ENCODE measurements around the gene ADAMTS20. TPM values are rescaled to one million over a fixed set of nuclear protein-coding genes. Genes with fewer than 3 reads are reported as not detected.
A peak's percentile ranks its signal among the peaks of the same experiment; 100 is the strongest.
"Not testable (repeated sequence)": the region's sequence is repeated elsewhere in the genome, so short reads cannot be mapped to it uniquely, and the experiment has no call there.

ADAMTS20 gene
- total RNA-seq, 1 donor from 2014 or later = not detected

- TF ChIP-seq, protein P1, sequence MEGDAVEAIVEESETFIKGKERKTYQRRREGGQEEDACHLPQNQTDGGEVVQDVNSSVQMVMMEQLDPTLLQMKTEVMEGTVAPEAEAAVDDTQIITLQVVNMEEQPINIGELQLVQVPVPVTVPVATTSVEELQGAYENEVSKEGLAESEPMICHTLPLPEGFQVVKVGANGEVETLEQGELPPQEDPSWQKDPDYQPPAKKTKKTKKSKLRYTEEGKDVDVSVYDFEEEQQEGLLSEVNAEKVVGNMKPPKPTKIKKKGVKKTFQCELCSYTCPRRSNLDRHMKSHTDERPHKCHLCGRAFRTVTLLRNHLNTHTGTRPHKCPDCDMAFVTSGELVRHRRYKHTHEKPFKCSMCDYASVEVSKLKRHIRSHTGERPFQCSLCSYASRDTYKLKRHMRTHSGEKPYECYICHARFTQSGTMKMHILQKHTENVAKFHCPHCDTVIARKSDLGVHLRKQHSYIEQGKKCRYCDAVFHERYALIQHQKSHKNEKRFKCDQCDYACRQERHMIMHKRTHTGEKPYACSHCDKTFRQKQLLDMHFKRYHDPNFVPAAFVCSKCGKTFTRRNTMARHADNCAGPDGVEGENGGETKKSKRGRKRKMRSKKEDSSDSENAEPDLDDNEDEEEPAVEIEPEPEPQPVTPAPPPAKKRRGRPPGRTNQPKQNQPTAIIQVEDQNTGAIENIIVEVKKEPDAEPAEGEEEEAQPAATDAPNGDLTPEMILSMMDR (IDR thresholded peaks at IDR 0.05; ENCODE audit: insufficient read depth, low read length, severe bottlenecking) = no peak
- FAIRE-seq = no peak
- H3K36me3 ChIP-seq (ENCODE audit: control insufficient read depth, insufficient read depth, low read length) = no peaks in the 10 kb centered on the region
Observed at GRCh38 chr12:43352001-43352400, 200.0 kb downstream of the ADAMTS20 start.

DNA sequence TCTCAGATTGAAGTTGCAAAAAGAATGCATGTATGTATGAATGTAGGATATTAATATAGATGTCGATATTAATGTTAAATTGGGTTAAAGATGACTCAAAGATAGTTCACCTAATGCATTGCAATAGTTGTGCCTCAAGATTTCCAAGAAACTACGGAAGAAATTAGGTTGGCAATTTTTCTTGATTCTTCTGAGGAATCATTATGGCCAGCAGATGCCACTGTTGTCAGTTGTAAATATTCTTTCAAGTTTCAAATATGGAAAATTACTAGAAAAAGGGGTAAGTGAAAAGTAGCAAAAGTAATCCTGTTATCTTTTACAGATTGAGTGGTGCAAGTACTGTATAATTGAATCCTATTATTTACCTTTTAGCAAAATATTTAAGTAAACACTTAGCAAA is 202.1 kb downstream of the ADAMTS20 start:
- no peak for FAIRE-seq

More at GRCh38 chr12:43352001-43352400, 200.0 kb downstream of the ADAMTS20 start:
- H3K4me3 ChIP-seq (ENCODE audit: low read depth, low read length) = no peak overlapping the region
- H3K27me3 ChIP-seq (ENCODE audit: control insufficient read depth, insufficient read depth, low read length) = no peaks in the 10 kb centered on the region
- DNase-seq (ENCODE audit: low read depth) = no peak

GRCh38 chr12:43348221-43348620 is 203.8 kb downstream of the ADAMTS20 start:
- DNase-seq (ENCODE audit: low read depth) (no peak), FAIRE-seq (no peak)
- Histone ChIP-seq H3K4me3 (ENCODE audit: low read depth, low read length) (no peak overlapping the region), H3K36me3 (ENCODE audit: control insufficient read depth, insufficient read depth, low read length) (no peaks in the 10 kb centered on the region), H3K27me3 (ENCODE audit: control insufficient read depth, insufficient read depth, low read length) (no peaks in the 10 kb centered on the region)
- TF ChIP-seq, protein P1 (IDR thresholded peaks at IDR 0.05; ENCODE audit: insufficient read depth, low read length, severe bottlenecking) = no peak

More for the DNA sequence above, 202.1 kb downstream of the ADAMTS20 start:
- Histone ChIP-seq H3K36me3 (ENCODE audit: control insufficient read depth, insufficient read depth, low read length) (no peaks in the 10 kb centered on the region), H3K27me3 (ENCODE audit: control insufficient read depth, insufficient read depth, low read length) (no peaks in the 10 kb centered on the region), H3K4me3 (ENCODE audit: low read depth, low read length) (no peak overlapping the region)
- TF ChIP-seq, protein P1 (IDR thresholded peaks at IDR 0.05; ENCODE audit: insufficient read depth, low read length, severe bottlenecking) = no peak
- DNase-seq (ENCODE audit: low read depth) = peak; percentile 20

DNA sequence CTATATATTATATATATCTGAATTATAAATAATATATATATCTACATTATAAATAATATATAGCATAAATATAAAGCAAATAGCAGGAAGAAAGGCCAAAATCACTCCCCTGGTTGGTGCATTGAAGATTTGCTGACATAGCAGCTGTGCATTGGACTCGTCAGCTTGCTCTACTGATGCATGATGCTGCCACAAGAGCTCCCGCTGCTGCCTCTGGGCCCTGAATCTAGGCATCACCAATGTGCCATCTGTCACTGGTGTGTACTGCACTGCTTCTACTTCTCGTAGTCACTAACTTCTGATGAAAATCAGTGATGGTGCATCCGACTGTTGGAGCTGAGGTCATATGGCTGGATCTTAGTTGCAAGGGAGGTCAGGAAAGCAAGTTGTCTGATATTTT is 205.0 kb downstream of the ADAMTS20 start:
- no peak for DNase-seq (ENCODE audit: low read depth)
- Histone ChIP-seq H3K4me3 (ENCODE audit: low read depth, low read length) (no peak overlapping the region), H3K27me3 (ENCODE audit: control insufficient read depth, insufficient read depth, low read length) (no peaks in the 10 kb centered on the region), H3K36me3 (ENCODE audit: control insufficient read depth, insufficient read depth, low read length) (no peaks in the 10 kb centered on the region)
- FAIRE-seq = no peak
- TF ChIP-seq, protein P1 (IDR thresholded peaks at IDR 0.05; ENCODE audit: insufficient read depth, low read length, severe bottlenecking) = no peak

DNA sequence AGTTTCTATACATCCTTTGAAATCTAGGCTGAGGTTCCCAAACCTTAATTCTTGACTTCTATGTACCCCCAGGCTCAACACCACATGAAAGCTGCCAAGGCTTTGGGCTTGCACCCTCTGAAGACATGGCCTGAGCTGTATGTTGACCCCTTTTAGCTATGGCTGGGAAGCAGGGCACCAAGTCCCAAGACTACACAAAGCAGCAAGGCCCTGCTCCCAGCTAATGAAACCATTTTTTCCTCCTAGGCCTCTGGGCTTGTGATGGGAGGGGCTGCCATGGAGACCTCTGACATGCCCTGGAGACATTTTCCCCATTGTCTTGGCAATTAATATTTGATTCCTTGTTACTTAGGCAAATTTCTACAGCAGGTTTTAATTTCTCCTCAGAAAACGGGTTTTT is 207.0 kb downstream of the ADAMTS20 start:
- FAIRE-seq (no peak), DNase-seq (ENCODE audit: low read depth) (no peak)
- H3K27me3 ChIP-seq (ENCODE audit: control insufficient read depth, insufficient read depth, low read length) = no peaks in the 10 kb centered on the region
- TF ChIP-seq, protein P1 (IDR thresholded peaks at IDR 0.05; ENCODE audit: insufficient read depth, low read length, severe bottlenecking) = no peak
- no peaks in the 10 kb centered on the region for H3K36me3 ChIP-seq (ENCODE audit: control insufficient read depth, insufficient read depth, low read length)
- no peak overlapping the region for H3K4me3 ChIP-seq (ENCODE audit: low read depth, low read length)

- not testable (repeated sequence) for H3K36me3 ChIP-seq (ENCODE audit: control insufficient read depth, insufficient read depth, low read length); FAIRE-seq; H3K4me3 ChIP-seq (ENCODE audit: low read depth, low read length); DNase-seq (ENCODE audit: low read depth); H3K27me3 ChIP-seq (ENCODE audit: control insufficient read depth, insufficient read depth, low read length)
Observed at GRCh38 chr12:43341785-43342313, 210.2 kb downstream of the ADAMTS20 start.
